Measurements from ENCODE around the gene SKA2. TPM values are rescaled to one million over a fixed set of nuclear protein-coding genes. Genes with fewer than 3 reads are reported as not detected.

The SKA2 gene
- total and polyA plus RNA-seq, 2 donors from 2014 or later: 29.2 to 40.3 TPM

DNA sequence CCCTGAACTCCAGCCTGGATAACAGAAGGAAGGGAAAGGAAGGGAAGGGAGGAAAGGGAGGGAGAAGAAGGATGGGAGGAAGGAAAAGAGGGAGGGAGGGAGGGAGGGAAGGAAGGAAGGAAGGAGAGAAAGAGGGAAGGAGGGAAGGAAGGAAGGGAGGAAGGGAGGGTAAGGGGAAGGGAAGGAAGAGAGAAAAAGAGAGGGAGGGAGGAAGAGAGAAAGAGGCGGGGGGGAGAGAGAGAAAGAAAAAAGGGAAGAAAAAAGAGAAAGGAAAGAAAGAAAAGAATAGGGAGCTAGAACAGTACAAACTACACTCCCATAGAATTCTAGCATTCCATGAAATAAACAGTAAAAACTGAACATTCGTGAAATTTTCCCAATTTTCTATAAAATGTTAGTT, 25.2 kb downstream of the SKA2 start:
- Histone ChIP-seq H3K4me3 (ENCODE audit: low read length in 3 of 3) (no peak overlapping the region), H3K27me3 (ENCODE audit: control insufficient read depth, insufficient read depth, low read length) (no peaks in the 10 kb centered on the region), H3K9ac (ENCODE audit: low read length in 3 of 3) (no peak overlapping the region), H3K27ac (ENCODE audit: low read depth in 2 of 2, low read length in 2 of 2) (no peak overlapping the region), H3K36me3 (ENCODE audit: control insufficient read depth in 2 of 3, insufficient read depth in 3 of 3, low read length in 3 of 3) (peaks cover 0 to 4% (median 2%) of the 10 kb centered on the region in 3 donors), H3K4me1 (ENCODE audit: control insufficient read depth in 2 of 3, insufficient read depth in 2 of 3, low read depth in 1 of 3, low read length in 3 of 3) (no peaks in the 10 kb centered on the region), H3K9me3 (ENCODE audit: control insufficient read depth in 2 of 3, insufficient read depth in 1 of 3, low read length in 3 of 3) (no peaks in the 10 kb centered on the region)
- intact Hi-C loops (cut with DNase I): no loop called here
- no peak for FAIRE-seq
- DNase-seq: no peak
- TF ChIP-seq, protein P1, sequence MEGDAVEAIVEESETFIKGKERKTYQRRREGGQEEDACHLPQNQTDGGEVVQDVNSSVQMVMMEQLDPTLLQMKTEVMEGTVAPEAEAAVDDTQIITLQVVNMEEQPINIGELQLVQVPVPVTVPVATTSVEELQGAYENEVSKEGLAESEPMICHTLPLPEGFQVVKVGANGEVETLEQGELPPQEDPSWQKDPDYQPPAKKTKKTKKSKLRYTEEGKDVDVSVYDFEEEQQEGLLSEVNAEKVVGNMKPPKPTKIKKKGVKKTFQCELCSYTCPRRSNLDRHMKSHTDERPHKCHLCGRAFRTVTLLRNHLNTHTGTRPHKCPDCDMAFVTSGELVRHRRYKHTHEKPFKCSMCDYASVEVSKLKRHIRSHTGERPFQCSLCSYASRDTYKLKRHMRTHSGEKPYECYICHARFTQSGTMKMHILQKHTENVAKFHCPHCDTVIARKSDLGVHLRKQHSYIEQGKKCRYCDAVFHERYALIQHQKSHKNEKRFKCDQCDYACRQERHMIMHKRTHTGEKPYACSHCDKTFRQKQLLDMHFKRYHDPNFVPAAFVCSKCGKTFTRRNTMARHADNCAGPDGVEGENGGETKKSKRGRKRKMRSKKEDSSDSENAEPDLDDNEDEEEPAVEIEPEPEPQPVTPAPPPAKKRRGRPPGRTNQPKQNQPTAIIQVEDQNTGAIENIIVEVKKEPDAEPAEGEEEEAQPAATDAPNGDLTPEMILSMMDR (IDR thresholded peaks at IDR 0.05; ENCODE audit: borderline replicate concordance, extremely low read depth, insufficient read depth): no peak

- no peak for FAIRE-seq
- TF ChIP-seq, protein P1 (IDR thresholded peaks at IDR 0.05; ENCODE audit: borderline replicate concordance, extremely low read depth, insufficient read depth): no peak
- no peaks in the 10 kb centered on the region for H3K27me3 ChIP-seq (ENCODE audit: control insufficient read depth, insufficient read depth, low read length)
- no peak for DNase-seq
- H3K36me3 ChIP-seq (ENCODE audit: control insufficient read depth in 2 of 3, insufficient read depth in 3 of 3, low read length in 3 of 3): peaks cover 0 to 4% (median 2%) of the 10 kb centered on the region in 3 donors
- no peak overlapping the region for H3K9ac ChIP-seq (ENCODE audit: low read length in 3 of 3)
- intact Hi-C loops (cut with DNase I): no loop called here
- no peaks in the 10 kb centered on the region for H3K4me1 ChIP-seq (ENCODE audit: control insufficient read depth in 2 of 3, insufficient read depth in 2 of 3, low read depth in 1 of 3, low read length in 3 of 3)
- H3K4me3 ChIP-seq (ENCODE audit: low read length in 3 of 3): no peak overlapping the region
- H3K27ac ChIP-seq (ENCODE audit: low read depth in 2 of 2, low read length in 2 of 2): no peak overlapping the region
- no peaks in the 10 kb centered on the region for H3K9me3 ChIP-seq (ENCODE audit: control insufficient read depth in 2 of 3, insufficient read depth in 1 of 3, low read length in 3 of 3)
Observed at GRCh38 chr17:59126809-59127417, 28.1 kb downstream of the SKA2 start.

- peaks cover 0 to 4% (median 2%) of the 10 kb centered on the region in 3 donors for H3K36me3 ChIP-seq (ENCODE audit: control insufficient read depth in 2 of 3, insufficient read depth in 3 of 3, low read length in 3 of 3)
- TF ChIP-seq, protein P1 (IDR thresholded peaks at IDR 0.05; ENCODE audit: borderline replicate concordance, extremely low read depth, insufficient read depth): no peak
- H3K27me3 ChIP-seq (ENCODE audit: control insufficient read depth, insufficient read depth, low read length): no peaks in the 10 kb centered on the region
- H3K4me3 ChIP-seq (ENCODE audit: low read length in 3 of 3): no peak overlapping the region
- intact Hi-C loops (cut with DNase I): no loop called here
- H3K9me3 ChIP-seq (ENCODE audit: control insufficient read depth in 2 of 3, insufficient read depth in 1 of 3, low read length in 3 of 3): no peaks in the 10 kb centered on the region
- no peak overlapping the region for H3K27ac ChIP-seq (ENCODE audit: low read depth in 2 of 2, low read length in 2 of 2)
- H3K9ac ChIP-seq (ENCODE audit: low read length in 3 of 3): no peak overlapping the region
- no peak for FAIRE-seq
- no peak for DNase-seq
- H3K4me1 ChIP-seq (ENCODE audit: control insufficient read depth in 2 of 3, insufficient read depth in 2 of 3, low read depth in 1 of 3, low read length in 3 of 3): no peaks in the 10 kb centered on the region
Observed at GRCh38 chr17:59124665-59125064, 30.3 kb downstream of the SKA2 start.

Measured in kidney (tissue), 14 donors.